H1 (cell line): Measurements from ENCODE around the gene RAB3D. TPM values are rescaled to one million over a fixed set of nuclear protein-coding genes. Genes with fewer than 3 reads are reported as not detected.

Experiments
- CTCF ChIA-PET: fragments of 300-600 bp; sonication (Branson Sonifier 250); formaldehyde crosslinking; loops from one replicate; lab custom pipeline; 2021; ENCODE audit not compliant: partially characterized antibody; lab: Charles Lee
- POLR2A ChIA-PET: fragments of 300-600 bp; sonication (Branson Sonifier 250); formaldehyde crosslinking; loops from one replicate; lab custom pipeline; 2021; ENCODE audit warnings: inconsistent platforms; ENCODE audit not compliant: partially characterized antibody; lab: Charles Lee
- DNase-seq, 2 experiments: peaks; one replicate each; pipeline versions ENCODE4 v3.0.0 to v3.0.0-alpha.2; 2010 to 2022; ENCODE audit warnings: low spot score in 2 of 2, low read depth in 1 of 2, mixed read lengths in 1 of 2
- FAIRE-seq: peaks from 2 replicates; lab custom pipeline; 2011; peaks lifted over from hg19 to GRCh38; lab: Jason Lieb, UNC
- H2AFZ ChIP-seq: 2 replicates; pipeline ENCODE4 v1.8.1; 2012; ENCODE audit warnings: low read length, inconsistent platforms
- H2AK5ac ChIP-seq: 2 replicates; pipeline ENCODE4 v1.6.1; 2013; ENCODE audit warnings: low read depth, low read length
- H2BK120ac ChIP-seq: replicated peaks from 2 replicates; pipeline ENCODE3; 2013; ENCODE audit warnings: low read depth, low read length, inconsistent platforms
- H2BK12ac ChIP-seq: 2 replicates; pipeline ENCODE4 v1.6.1; 2013; ENCODE audit warnings: low read depth, low read length
- H2BK15ac ChIP-seq: 2 replicates; pipeline ENCODE4 v1.6.1; 2013; ENCODE audit warnings: low read length
- H2BK20ac ChIP-seq: 2 replicates; pipeline ENCODE4 v1.6.1; 2013; ENCODE audit warnings: low read length
- H2BK5ac ChIP-seq: 2 replicates; pipeline ENCODE4 v1.6.1; 2013; ENCODE audit warnings: low read depth, low read length
- H3K14ac ChIP-seq: 2 replicates; pipeline ENCODE4 v1.6.1; 2013; ENCODE audit warnings: inconsistent platforms; ENCODE audit not compliant: insufficient read length
- H3K18ac ChIP-seq: 2 replicates; pipeline ENCODE4 v1.6.1; 2013; ENCODE audit warnings: low read length; ENCODE audit errors: extremely low read depth
- H3K23ac ChIP-seq: 2 replicates; pipeline ENCODE4 v1.6.1; 2013; ENCODE audit warnings: inconsistent platforms; ENCODE audit not compliant: insufficient read length
- H3K23me2 ChIP-seq: 2 replicates; pipeline ENCODE4 v1.6.1; 2013; ENCODE audit warnings: low read depth, low read length
- H3K27ac ChIP-seq: 2 replicates; pipeline ENCODE4 v1.6.1; 2011; ENCODE audit warnings: low read depth, low read length, inconsistent platforms
- H3K27me3 ChIP-seq, 4 experiments: replicated peaks in 1 of 4; 1 replicate in 1 of 4; 2 replicates in 3 of 4; pipeline versions ENCODE4 v1.6.1 to v1.8.1; 2011 to 2013; ENCODE audit warnings: low read length in 3 of 4, mild to moderate bottlenecking in 3 of 4, inconsistent platforms in 2 of 4, mixed read lengths in 2 of 4, moderate library complexity in 1 of 4; ENCODE audit not compliant: control insufficient read depth in 3 of 4, insufficient read depth in 3 of 4; ENCODE audit errors: extremely low read depth in 1 of 4
- H3K36me3 ChIP-seq, 4 experiments: 2 replicates each; pipeline versions ENCODE4 v1.6.1 to v1.8.1; 2011 to 2013; ENCODE audit warnings: mild to moderate bottlenecking in 4 of 4, low read length in 3 of 4, moderate library complexity in 2 of 4, control low read depth in 1 of 4, inconsistent platforms in 1 of 4; ENCODE audit not compliant: insufficient read depth in 4 of 4, control insufficient read depth in 2 of 4
- H3K4ac ChIP-seq: replicated peaks from 2 replicates; pipeline ENCODE3; 2013; ENCODE audit warnings: low read length, low read depth, mixed read lengths, inconsistent platforms; ENCODE audit not compliant: insufficient read length
- H3K4me1 ChIP-seq, 4 experiments: replicated peaks in 1 of 4; 1 replicate in 1 of 4; 2 replicates in 3 of 4; pipeline versions ENCODE4 v1.6.1 to v1.8.1; 2011 to 2013; ENCODE audit warnings: low read length in 3 of 4, inconsistent platforms in 2 of 4, mixed read lengths in 1 of 4; ENCODE audit not compliant: insufficient read depth in 4 of 4, control insufficient read depth in 3 of 4
- H3K4me2 ChIP-seq, 2 experiments: 2 replicates each; pipeline versions ENCODE4 v1.6.1 to v1.8.1; 2011 to 2013; ENCODE audit warnings: low read depth in 2 of 2, low read length in 2 of 2, control low read depth in 1 of 2, inconsistent platforms in 1 of 2, mild to moderate bottlenecking in 1 of 2; ENCODE audit not compliant: insufficient read depth in 1 of 2
- H3K4me3 ChIP-seq, 4 experiments: fragments of 200-600, 300-600 bp in 1 of 4; sonication (generic), shearing (Covaris generic), sonication (Bioruptor Twin) in 1 of 4; 2 replicates each; pipeline versions ENCODE4 v1.5.1 to v1.8.1; 2011 to 2016; ENCODE audit warnings: low read length in 4 of 4, low read depth in 3 of 4, control low read depth in 2 of 4, inconsistent platforms in 2 of 4, mild to moderate bottlenecking in 2 of 4, mixed read lengths in 1 of 4, moderate library complexity in 1 of 4; ENCODE audit not compliant: insufficient read depth in 2 of 4; ENCODE audit errors: extremely low read depth in 1 of 4
- H3K56ac ChIP-seq: replicated peaks from 2 replicates; pipeline ENCODE3; 2013; ENCODE audit warnings: low read depth, mild to moderate bottlenecking, mixed read lengths, low read length, inconsistent platforms; ENCODE audit not compliant: insufficient read length
- H3K79me1 ChIP-seq: 2 replicates; pipeline ENCODE4 v1.6.1; 2013; ENCODE audit warnings: low read depth, low read length, control low read depth
- H3K79me2 ChIP-seq, 2 experiments: 2 replicates each; pipeline versions ENCODE4 v1.6.1 to v1.8.1; 2012 to 2013; ENCODE audit warnings: low read length in 2 of 2, mild to moderate bottlenecking in 2 of 2, inconsistent platforms in 1 of 2; ENCODE audit not compliant: insufficient read depth in 2 of 2, control insufficient read depth in 1 of 2
- H3K9ac ChIP-seq, 4 experiments: replicated peaks in 1 of 4; 1 replicate in 1 of 4; 2 replicates in 3 of 4; pipeline versions ENCODE4 v1.6.1 to v1.8.1; 2011 to 2013; ENCODE audit warnings: low read depth in 3 of 4, low read length in 3 of 4, control low read depth in 2 of 4, mild to moderate bottlenecking in 2 of 4, moderate library complexity in 2 of 4, inconsistent platforms in 1 of 4; ENCODE audit errors: extremely low read depth in 1 of 4
- H3K9me3 ChIP-seq, 2 experiments: 2 replicates each; pipeline versions ENCODE4 v1.6.1 to v1.8.1; 2012 to 2013; ENCODE audit warnings: mild to moderate bottlenecking in 2 of 2, moderate library complexity in 2 of 2, control low read depth in 1 of 2, inconsistent platforms in 1 of 2, low read depth in 1 of 2, low read length in 1 of 2, mixed read lengths in 1 of 2; ENCODE audit not compliant: insufficient read depth in 2 of 2
- H4K20me1 ChIP-seq, 2 experiments: replicated peaks in 1 of 2; 2 replicates each; pipeline versions ENCODE3 to v1.8.1; 2011 to 2013; ENCODE audit warnings: inconsistent platforms in 2 of 2, low read length in 2 of 2, mild to moderate bottlenecking in 1 of 2; ENCODE audit not compliant: insufficient read depth in 2 of 2, control insufficient read depth in 1 of 2
- H4K5ac ChIP-seq: 2 replicates; pipeline ENCODE4 v1.6.1; 2013; ENCODE audit warnings: low read length, low read depth, mixed read lengths, inconsistent platforms; ENCODE audit not compliant: insufficient read length
- H4K8ac ChIP-seq: 2 replicates; pipeline ENCODE4 v1.8.0; 2013; ENCODE audit warnings: mild to moderate bottlenecking, moderate library complexity, low read length, inconsistent platforms; ENCODE audit not compliant: insufficient read depth; ENCODE audit errors: extremely low read depth
- H4K91ac ChIP-seq: replicated peaks from 2 replicates; pipeline ENCODE3; 2013; ENCODE audit warnings: low read length, mixed read lengths, inconsistent platforms; ENCODE audit not compliant: insufficient read length
- BCL11A ChIP-seq, 2 experiments: IDR thresholded peaks; one replicate each; pipeline ENCODE4 v1.6.1; 2011; ENCODE audit warnings: low read depth in 2 of 2, low read length in 2 of 2, mild to moderate bottlenecking in 2 of 2
- BRCA1 ChIP-seq: IDR thresholded peaks from 2 replicates; pipeline ENCODE4 v1.6.1; 2012; ENCODE audit warnings: low read depth, low read length, improper control_type of control experiment
- PHF8 ChIP-seq: fragments of 200-600 bp; sonication (generic); conservative IDR thresholded peaks from 2 replicates; pipeline ENCODE4 v1.7.1; 2012; ENCODE audit warnings: low read depth, mild to moderate bottlenecking, inconsistent platforms, low read length, moderate library complexity
- TAF1 ChIP-seq: IDR thresholded peaks from 2 replicates; pipeline ENCODE4 v1.6.1; 2011; ENCODE audit warnings: mild to moderate bottlenecking, low read depth, low read length
- WGBS, 2 experiments: shearing (Covaris generic) in 1 of 2; methylation state at CpG; one replicate each; pipeline versions ENCODE4 v1.1.6 to v1.1.7; 2013 to 2015; ENCODE audit warnings: low lambda C conversion rate in 2 of 2, mixed read lengths in 2 of 2, inconsistent platforms in 1 of 2, low coverage in 1 of 2, missing lambda C conversion rate in 1 of 2; ENCODE audit not compliant: insufficient replicate concordance in 2 of 2, insufficient coverage in 1 of 2, insufficient read length in 1 of 2; ENCODE audit errors: extremely low coverage in 1 of 2, missing lambda C conversion rate in 1 of 2; 5-methylcytosine and 5-hydroxymethylcytosine counted together
- polyA plus RNA-seq, 7 experiments: library from polyadenylated mRNA; depleted of rRNA in 3 of 7; stranded (reverse) in 5 of 7; unstranded in 2 of 7; fragments of >200 nt in 5 of 7; fragments of 200-250 nt in 2 of 7; gene quantifications; 1 replicate in 5 of 7; 2 replicates in 1 of 7; 4 replicates in 1 of 7; pipeline versions ENCODE4 v1.2.1 to v1.2.3, GENCODE V29; 2011 to 2013; ENCODE audit warnings: missing spikeins in 2 of 7, mixed read lengths in 2 of 7
- total RNA-seq: library from RNA; stranded (reverse); fragmentation: NEBNext Ultra II Directional; extraction: Animal tissue kit (Norgen Biotek cat#: 25700); gene quantifications from 2 replicates; pipeline ENCODE4 v1.2.1, GENCODE V29; 2021

Gene RAB3D
- total and polyA plus RNA-seq, 2 of the 8 experiments (the other 6 are each of a cell fraction or from before 2014, with no cell fraction given) = 17.8 to 23.8 TPM

- no peak for TF ChIP-seq TAF1
- no peak for TF ChIP-seq BCL11A (IDR thresholded peaks at IDR 0.05; ENCODE audit: low read depth in 2 of 2, low read length in 2 of 2)
- TF ChIP-seq BRCA1 = no peak
- TF ChIP-seq PHF8 = no peak
- Histone ChIP-seq H4K5ac (no peak overlapping the region), H4K91ac (no peak overlapping the region), H3K23ac (no peak overlapping the region), H2BK12ac (peak overlapping the region; percentile 90), H3K9me3 (no peaks in the 10 kb centered on the region), H4K20me1 (peaks cover 0 to 5% of the 10 kb centered on the region in 2 experiments), H3K27ac (no peak overlapping the region), H3K27me3 (peaks cover 0 to 17% (median 12%) of the 10 kb centered on the region in 4 experiments; a peak in 3 of 7 replicates), H3K36me3 (no peaks in the 10 kb centered on the region), H3K79me2 (no peaks in the 10 kb centered on the region), H3K4me1 (peaks cover 3 to 11% (median 8%) of the 10 kb centered on the region in 4 experiments), H2BK15ac (peak overlapping the region; percentile 95; the same call in 1 of the 2 replicates), H2BK5ac (peak overlapping the region; percentile 85; the same call in 1 of the 2 replicates), H2BK120ac (no peak overlapping the region), H3K79me1 (peaks cover 3% of the 10 kb centered on the region; the same call in 1 of the 2 replicates), H2AFZ (no peak overlapping the region), H3K56ac (no peak overlapping the region), H3K23me2 (peaks cover 13% of the 10 kb centered on the region; the same call in 1 of the 2 replicates), H3K4me2 (peak overlapping the region; percentile 61 to 94), H4K8ac (no peak overlapping the region), H3K18ac (no peak overlapping the region), H2BK20ac (peak overlapping the region; percentile 61; the same call in 1 of the 2 replicates), H3K14ac (no peak overlapping the region), H3K9ac (peak overlapping the region in 1 of 4 experiments; percentile 18; a peak in 1 of 7 replicates), H2AK5ac (peak overlapping the region; percentile 97), H3K4me3 (peak overlapping the region; percentile 22 to 61 (median 36); a peak in 5 of 8 replicates), H3K4ac (no peak overlapping the region)
- POLR2A ChIA-PET = interaction anchor here (1.8 kb wide), 1 partner anchor 14 kb away, joined by 6 read pairs; no protein-coding TSS in a partner anchor
- 84% methylated on average over 6 of the region's 6 CpGs; no CpG with 5 or more reads in 1 of the 2 experiments for WGBS, 2 experiments
- no peak for DNase-seq
- CTCF ChIA-PET = no interaction called here
- no peak for FAIRE-seq
Measured at GRCh38 chr19:11356074-11356397, 16.6 kb upstream of the RAB3D start.
